GM12878 (cell line): ENCODE results near the gene HRG. TPM values are rescaled to one million over a fixed set of nuclear protein-coding genes. Genes with fewer than 3 reads are reported as not detected.

Experiments
- ATAC-seq: fragments of 200-7000 bp; cut with Tn5 transposase; 3 replicates; pipeline ENCODE4 v1.9.1; 2020; ENCODE audit warnings: mild to moderate bottlenecking, moderate library complexity
- BruUV-seq: library from RNA; stranded (reverse); fragments of 400-500 nt; replicated peaks from 2 replicates; lab custom pipeline; 2021; lab: Mats Ljungman, UMichigan
- CTCF ChIA-PET: fragments of 300-600 bp; sonication (Branson Sonifier 250); formaldehyde crosslinking; extraction: SDS; loops from one replicate; lab custom pipeline; 2021; ENCODE audit warnings: inconsistent platforms; lab: Yijun Ruan, JAX
- POLR2A ChIA-PET: fragments of 350-600 bp; formaldehyde crosslinking; extraction: SDS; loops from one replicate; lab custom pipeline; 2021; ENCODE audit warnings: inconsistent platforms; lab: Charles Lee
- RAD21 ChIA-PET: fragments of 300-600 bp; sonication (Branson Sonifier 250); formaldehyde crosslinking; loops from one replicate; lab custom pipeline; 2023; ENCODE audit warnings: antibody characterized with exemption; ENCODE audit not compliant: unreplicated experiment; lab: Charles Lee
- SMC1A ChIA-PET: fragments of 300-600 bp; sonication (Branson Sonifier 250); formaldehyde crosslinking; loops from one replicate; lab custom pipeline; 2023; ENCODE audit not compliant: unreplicated experiment, uncharacterized antibody; lab: Charles Lee
- DNase-seq: peaks from one replicate; pipeline ENCODE4 v3.0.0-alpha.2; 2011; ENCODE audit warnings: low read depth, low spot score
- FAIRE-seq: peaks from 3 replicates; lab custom pipeline; 2011; peaks lifted over from hg19 to GRCh38; lab: Jason Lieb, UNC
- H2AFZ ChIP-seq: 2 replicates; pipeline ENCODE4 v1.6.0; 2011; ENCODE audit warnings: low read depth, low read length, control low read depth; ENCODE audit not compliant: control insufficient read depth
- H3K27ac ChIP-seq: 2 replicates; pipeline ENCODE4 v1.5.1; 2011; ENCODE audit warnings: control low read depth; ENCODE audit not compliant: control insufficient read depth, insufficient read depth
- H3K27me3 ChIP-seq, 2 experiments: replicated peaks in 1 of 2; 2 replicates each; pipeline versions ENCODE4 v1.6.0 to v1.6.1; 2011; ENCODE audit warnings: low read length in 1 of 2; ENCODE audit not compliant: control insufficient read depth in 2 of 2, insufficient read depth in 2 of 2
- H3K36me3 ChIP-seq, 2 experiments: 2 replicates each; pipeline ENCODE4 v1.5.1; 2011; ENCODE audit warnings: low read length in 1 of 2; ENCODE audit not compliant: control insufficient read depth in 2 of 2, insufficient read depth in 2 of 2
- H3K4me1 ChIP-seq: 2 replicates; pipeline ENCODE4 v1.6.1; 2011; ENCODE audit warnings: mild to moderate bottlenecking, low read length, moderate library complexity, mixed read lengths; ENCODE audit not compliant: control insufficient read depth, insufficient read depth
- H3K4me2 ChIP-seq: 2 replicates; pipeline ENCODE4 v1.6.0; 2011; ENCODE audit warnings: control low read depth; ENCODE audit not compliant: control insufficient read depth, insufficient read depth
- H3K4me3 ChIP-seq: fragments of 200-600 bp; sonication (generic); 2 replicates; pipeline ENCODE4 v1.5.1; 2016
- H3K79me2 ChIP-seq: 2 replicates; pipeline ENCODE4 v1.6.0; 2011; ENCODE audit warnings: low read length; ENCODE audit not compliant: control insufficient read depth, insufficient read depth
- H3K9ac ChIP-seq: 2 replicates; pipeline ENCODE4 v1.8.0; 2011; ENCODE audit warnings: low read length, control low read depth, mixed read lengths; ENCODE audit not compliant: control insufficient read depth, insufficient read depth
- H3K9me3 ChIP-seq: replicated peaks from 3 replicates; pipeline ENCODE4 v1.5.1; 2011; ENCODE audit warnings: mild to moderate bottlenecking, low read length; ENCODE audit not compliant: control insufficient read depth, insufficient read depth
- H4K20me1 ChIP-seq: 2 replicates; pipeline ENCODE4 v1.6.0; 2011; ENCODE audit not compliant: control insufficient read depth, insufficient read depth
- ASH2L ChIP-seq: fragments of 300-600, 200-600 bp; sonication (generic); IDR thresholded peaks from 2 replicates; pipeline ENCODE4 v1.6.1; 2017; ENCODE audit warnings: low read depth, mild to moderate bottlenecking, borderline replicate concordance
- BHLHE40 ChIP-seq, 2 experiments: fragments of 450-650 bp in 1 of 2; IDR thresholded peaks; 2 replicates each; pipeline ENCODE4 v1.6.1; 2011 to 2017; ENCODE audit warnings: low read depth in 2 of 2, borderline replicate concordance in 1 of 2, improper control_type of control experiment in 1 of 2, low read length in 1 of 2, mild to moderate bottlenecking in 1 of 2
- CBX5 ChIP-seq: sonication (generic); IDR thresholded peaks from 2 replicates; pipeline ENCODE4 v1.6.1; 2016; ENCODE audit warnings: low read depth, moderate library complexity, mild to moderate bottlenecking, inconsistent platforms
- CHD4 ChIP-seq: fragments of 200-600 bp; sonication (generic); IDR thresholded peaks from 2 replicates; pipeline ENCODE4 v1.6.1; 2016; ENCODE audit warnings: mild to moderate bottlenecking
- EZH2 ChIP-seq: IDR thresholded peaks from 2 replicates; pipeline ENCODE4 v1.6.1; 2012; ENCODE audit warnings: low read depth, mild to moderate bottlenecking, control low read depth, inconsistent platforms, low read length, borderline replicate concordance; ENCODE audit not compliant: control insufficient read depth
- GABPA ChIP-seq: IDR thresholded peaks from 2 replicates; pipeline ENCODE4 v1.6.1; 2014; ENCODE audit warnings: antibody characterized with exemption, low read depth, mild to moderate bottlenecking, inconsistent platforms
- HCFC1 ChIP-seq: fragments of 150-350 bp; IDR thresholded peaks from 2 replicates; pipeline ENCODE4 v1.6.1; 2014; ENCODE audit warnings: low read length
- IRF3 ChIP-seq: fragments of 450-650 bp; IDR thresholded peaks from 2 replicates; pipeline ENCODE4 v1.6.1; 2014; ENCODE audit warnings: mild to moderate bottlenecking
- JUNB ChIP-seq: IDR thresholded peaks from 2 replicates; pipeline ENCODE4 v1.6.1; 2016; ENCODE audit warnings: antibody characterized with exemption, mild to moderate bottlenecking
- JUND ChIP-seq: IDR thresholded peaks from 2 replicates; pipeline ENCODE4 v1.6.1; 2012; ENCODE audit warnings: low read depth, mild to moderate bottlenecking, low read length, improper control_type of control experiment, moderate library complexity
- NFXL1 ChIP-seq: fragments of 450-650 bp; IDR thresholded peaks from 2 replicates; pipeline ENCODE4 v1.6.1; 2017; ENCODE audit warnings: antibody characterized with exemption, mild to moderate bottlenecking, borderline replicate concordance
- TCF3 ChIP-seq: IDR thresholded peaks from 2 replicates; pipeline ENCODE4 v1.6.1; 2012; ENCODE audit warnings: low read depth, mild to moderate bottlenecking, low read length, borderline replicate concordance; ENCODE audit not compliant: insufficient read depth
- YBX1 ChIP-seq: fragments of 450-650 bp; IDR thresholded peaks from 2 replicates; pipeline ENCODE4 v1.6.1; 2016; ENCODE audit warnings: antibody characterized with exemption
- ZNF217 ChIP-seq: fragments of 450-650 bp; IDR thresholded peaks from 2 replicates; pipeline ENCODE4 v1.6.1; 2017; ENCODE audit warnings: antibody characterized with exemption, mild to moderate bottlenecking
- WGBS: methylation state at CpG from one replicate; pipeline ENCODE4 v1.1.6; 2016; ENCODE audit warnings: low lambda C conversion rate; ENCODE audit not compliant: insufficient replicate concordance, insufficient coverage; ENCODE audit errors: missing lambda C conversion rate; 5-methylcytosine and 5-hydroxymethylcytosine counted together
- in situ Hi-C: fragments of 300-500 bp; cut with MboI; formaldehyde crosslinking; loops from 9 replicates; pipeline ENCODE4 v1.14.3; 2018; ENCODE audit warnings: mixed read lengths
- intact Hi-C: fragments of 100-400 bp; cut with micrococcal nuclease; formaldehyde crosslinking; loops from one replicate; pipeline ENCODE4 v1.14.2; 2022; ENCODE audit not compliant: unreplicated experiment
- polyA plus RNA-seq, 11 experiments: library from polyadenylated mRNA; depleted of rRNA in 4 of 11; unstranded in 6 of 11; stranded (reverse) in 5 of 11; fragments of >200 nt; fragmentation: Nextera tagmentation in 4 of 11; fragmentation: Illumina TruSeq in 1 of 11; extraction: Ambion mirVana in 4 of 11; extraction: Trizol in 1 of 11; gene quantifications; 1 replicate in 1 of 11; 2 replicates in 10 of 11; pipeline versions ENCODE4 v1.2.1 to v1.2.3, GENCODE V29; 2011 to 2016; ENCODE audit warnings: inconsistent platforms in 2 of 11, missing spikeins in 2 of 11, low read depth in 1 of 11
- total RNA-seq, 4 experiments: library from RNA; depleted of rRNA in 3 of 4; stranded (reverse); fragments of >200 nt in 3 of 4; fragmentation: Illumina TruSeq in 1 of 4; extraction: Trizol in 1 of 4; gene quantifications; 2 replicates each; pipeline versions ENCODE4 v1.2.1 to v1.2.3, GENCODE V29; 2013 to 2021
- TF ChIP-seq, protein P1 (sequence below): fragments of 450-650 bp; IDR thresholded peaks from 2 replicates; pipeline ENCODE4 v1.6.1; 2017; ENCODE audit warnings: low read depth, mild to moderate bottlenecking, moderate library complexity
- TF ChIP-seq, protein P2 (sequence below): fragments of 450-650 bp; IDR thresholded peaks from 2 replicates; pipeline ENCODE4 v1.6.1; 2018; ENCODE audit warnings: borderline replicate concordance, mild to moderate bottlenecking; ENCODE audit not compliant: partially characterized antibody
- TF ChIP-seq, protein P3 (sequence below): fragments of 450-650 bp; formaldehyde crosslinking; IDR thresholded peaks from 2 replicates; pipeline ENCODE4 v1.4.0; 2022; ENCODE audit warnings: mild to moderate bottlenecking, moderate library complexity

The HRG gene
- total and polyA plus RNA-seq, 10 of the 15 experiments (the other 5 are each of a cell fraction or from before 2014, with no cell fraction given) = 0.21 TPM; not detected in 9

- intact Hi-C loops (no loop called here), in situ Hi-C loops (no loop called here)
- Histone ChIP-seq H4K20me1 (no peaks in the 10 kb centered on the region), H3K4me2 (no peak overlapping the region), H3K27me3 (no peaks in the 10 kb centered on the region), H3K4me1 (no peaks in the 10 kb centered on the region), H3K9ac (no peak overlapping the region), H3K79me2 (no peaks in the 10 kb centered on the region), H3K27ac (no peak overlapping the region), H3K36me3 (no peaks in the 10 kb centered on the region), H3K4me3 (no peak overlapping the region), H3K9me3 (no peaks in the 10 kb centered on the region), H2AFZ (no peak overlapping the region)
- POLR2A ChIA-PET = no interaction called here
- no peak for DNase-seq
- ATAC-seq = no peak
- RAD21 ChIA-PET = no interaction called here
- CTCF ChIA-PET = no interaction called here
- BruUV-seq = no TSS peak
- 72% methylated on average over 4 of the region's 4 CpGs for WGBS
- TF ChIP-seq, protein P1, sequence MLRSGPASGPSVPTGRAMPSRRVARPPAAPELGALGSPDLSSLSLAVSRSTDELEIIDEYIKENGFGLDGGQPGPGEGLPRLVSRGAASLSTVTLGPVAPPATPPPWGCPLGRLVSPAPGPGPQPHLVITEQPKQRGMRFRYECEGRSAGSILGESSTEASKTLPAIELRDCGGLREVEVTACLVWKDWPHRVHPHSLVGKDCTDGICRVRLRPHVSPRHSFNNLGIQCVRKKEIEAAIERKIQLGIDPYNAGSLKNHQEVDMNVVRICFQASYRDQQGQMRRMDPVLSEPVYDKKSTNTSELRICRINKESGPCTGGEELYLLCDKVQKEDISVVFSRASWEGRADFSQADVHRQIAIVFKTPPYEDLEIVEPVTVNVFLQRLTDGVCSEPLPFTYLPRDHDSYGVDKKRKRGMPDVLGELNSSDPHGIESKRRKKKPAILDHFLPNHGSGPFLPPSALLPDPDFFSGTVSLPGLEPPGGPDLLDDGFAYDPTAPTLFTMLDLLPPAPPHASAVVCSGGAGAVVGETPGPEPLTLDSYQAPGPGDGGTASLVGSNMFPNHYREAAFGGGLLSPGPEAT = no peak
- TF ChIP-seq, protein P2, sequence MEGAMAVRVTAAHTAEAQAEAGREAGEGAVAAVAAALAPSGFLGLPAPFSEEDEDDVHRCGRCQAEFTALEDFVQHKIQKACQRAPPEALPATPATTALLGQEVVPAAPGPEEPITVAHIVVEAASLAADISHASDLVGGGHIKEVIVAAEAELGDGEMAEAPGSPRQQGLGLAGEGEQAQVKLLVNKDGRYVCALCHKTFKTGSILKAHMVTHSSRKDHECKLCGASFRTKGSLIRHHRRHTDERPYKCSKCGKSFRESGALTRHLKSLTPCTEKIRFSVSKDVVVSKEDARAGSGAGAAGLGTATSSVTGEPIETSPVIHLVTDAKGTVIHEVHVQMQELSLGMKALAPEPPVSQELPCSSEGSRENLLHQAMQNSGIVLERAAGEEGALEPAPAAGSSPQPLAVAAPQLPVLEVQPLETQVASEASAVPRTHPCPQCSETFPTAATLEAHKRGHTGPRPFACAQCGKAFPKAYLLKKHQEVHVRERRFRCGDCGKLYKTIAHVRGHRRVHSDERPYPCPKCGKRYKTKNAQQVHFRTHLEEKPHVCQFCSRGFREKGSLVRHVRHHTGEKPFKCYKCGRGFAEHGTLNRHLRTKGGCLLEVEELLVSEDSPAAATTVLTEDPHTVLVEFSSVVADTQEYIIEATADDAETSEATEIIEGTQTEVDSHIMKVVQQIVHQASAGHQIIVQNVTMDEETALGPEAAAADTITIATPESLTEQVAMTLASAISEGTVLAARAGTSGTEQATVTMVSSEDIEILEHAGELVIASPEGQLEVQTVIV = no peak
- TF ChIP-seq ZNF217 = no peak
- TF ChIP-seq, protein P3, sequence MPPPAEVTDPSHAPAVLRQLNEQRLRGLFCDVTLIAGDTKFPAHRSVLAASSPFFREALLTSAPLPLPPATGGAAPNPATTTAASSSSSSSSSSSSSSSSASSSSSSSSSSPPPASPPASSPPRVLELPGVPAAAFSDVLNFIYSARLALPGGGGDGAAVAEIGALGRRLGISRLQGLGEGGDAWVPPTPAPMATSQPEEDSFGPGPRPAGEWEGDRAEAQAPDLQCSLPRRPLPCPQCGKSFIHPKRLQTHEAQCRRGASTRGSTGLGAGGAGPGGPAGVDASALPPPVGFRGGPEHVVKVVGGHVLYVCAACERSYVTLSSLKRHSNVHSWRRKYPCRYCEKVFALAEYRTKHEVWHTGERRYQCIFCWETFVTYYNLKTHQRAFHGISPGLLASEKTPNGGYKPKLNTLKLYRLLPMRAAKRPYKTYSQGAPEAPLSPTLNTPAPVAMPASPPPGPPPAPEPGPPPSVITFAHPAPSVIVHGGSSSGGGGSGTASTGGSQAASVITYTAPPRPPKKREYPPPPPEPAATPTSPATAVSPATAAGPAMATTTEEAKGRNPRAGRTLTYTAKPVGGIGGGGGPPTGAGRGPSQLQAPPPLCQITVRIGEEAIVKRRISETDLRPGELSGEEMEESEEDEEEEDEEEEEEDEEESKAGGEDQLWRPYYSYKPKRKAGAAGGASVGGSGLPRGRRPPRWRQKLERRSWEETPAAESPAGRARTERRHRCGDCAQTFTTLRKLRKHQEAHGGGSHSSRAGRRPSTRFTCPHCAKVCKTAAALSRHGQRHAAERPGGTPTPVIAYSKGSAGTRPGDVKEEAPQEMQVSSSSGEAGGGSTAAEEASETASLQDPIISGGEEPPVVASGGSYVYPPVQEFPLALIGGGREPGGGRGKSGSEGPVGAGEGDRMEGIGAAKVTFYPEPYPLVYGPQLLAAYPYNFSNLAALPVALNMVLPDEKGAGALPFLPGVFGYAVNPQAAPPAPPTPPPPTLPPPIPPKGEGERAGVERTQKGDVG (CRISPR knock-in tag) = no peak
- no peak for TF ChIP-seq ASH2L
- TF ChIP-seq EZH2 = no peak
- TF ChIP-seq JUND = no peak
- TF ChIP-seq TCF3 = no peak
- TF ChIP-seq IRF3 = no peak
- no peak for TF ChIP-seq HCFC1
- TF ChIP-seq CHD4 = no peak
- TF ChIP-seq NFXL1 = no peak
- no peak for TF ChIP-seq BHLHE40 (IDR thresholded peaks at IDR 0.05; ENCODE audit: borderline replicate concordance in 1 of 2, low read depth in 2 of 2, low read length in 1 of 2)
- no peak for TF ChIP-seq GABPA
- no peak for TF ChIP-seq YBX1
- no peak for TF ChIP-seq CBX5
- no peak for TF ChIP-seq JUNB
- no peak for FAIRE-seq
- SMC1A ChIA-PET = interaction anchor here (0.7 kb wide), 1 partner anchor 66 kb away, joined by 3 read pairs; no protein-coding TSS in a partner anchor
Observed at GRCh38 chr3:186697510-186697909, 31.7 kb downstream of the HRG start.
